GM04503 (cell line): ENCODE results near the gene LENG9.
"Not testable (repeated sequence)": the region's sequence is repeated elsewhere in the genome, so short reads cannot be mapped to it uniquely, and the experiment has no call there.

Source experiments
- DNase-seq: peaks from one replicate; pipeline ENCODE4 v3.0.0-alpha.2; 2012; ENCODE audit warnings: low read depth

Gene LENG9

DNA sequence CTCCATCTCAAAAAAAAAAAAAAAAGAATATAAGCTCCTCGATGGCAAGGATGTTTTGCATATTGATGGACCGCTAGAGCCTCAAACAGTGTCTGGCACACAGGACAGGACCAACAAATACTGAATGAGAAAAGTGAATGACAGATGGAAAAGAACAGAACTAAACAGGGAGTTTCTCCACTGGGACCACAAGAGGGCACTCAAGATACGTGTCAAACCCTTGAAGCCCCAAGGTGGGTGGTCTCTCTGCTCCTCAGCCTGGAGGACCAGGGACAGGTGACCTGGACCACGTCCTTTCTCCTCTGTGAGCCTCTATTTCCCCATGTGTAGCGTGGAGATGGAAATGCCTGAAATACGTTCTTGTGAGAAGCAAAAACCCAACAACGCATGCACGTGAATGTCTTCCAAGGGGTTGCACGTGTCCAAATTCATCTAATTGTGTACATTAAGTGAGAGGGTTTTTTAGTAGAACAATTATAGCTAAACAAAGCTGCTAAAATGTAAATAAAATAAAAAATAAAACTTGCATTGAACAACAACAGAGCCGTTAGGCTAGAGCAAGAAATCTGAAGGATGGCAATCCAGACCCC, 15.2 kb upstream of the LENG9 start:
- DNase-seq: no peak

DNA sequence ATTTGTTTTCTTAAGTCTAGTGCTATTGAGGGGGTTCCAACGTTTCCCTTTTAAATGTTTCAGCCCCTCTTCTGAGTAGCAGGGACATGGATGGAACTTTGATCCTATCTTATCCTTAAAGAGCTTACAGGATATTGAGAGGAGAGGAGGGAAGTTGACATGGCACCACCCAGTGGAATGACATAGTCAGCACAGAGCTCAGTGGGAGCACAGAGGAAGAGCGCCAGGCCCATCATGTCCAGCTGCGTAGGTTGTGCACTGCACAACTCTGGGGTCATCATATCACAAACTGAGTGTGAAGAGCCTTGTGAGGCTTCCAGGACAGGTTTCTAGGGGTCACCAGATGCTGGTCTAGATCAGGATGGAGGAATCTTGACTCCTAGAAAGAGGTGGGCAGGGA, 14.1 kb upstream of the LENG9 start:
- DNase-seq: no peak

DNA sequence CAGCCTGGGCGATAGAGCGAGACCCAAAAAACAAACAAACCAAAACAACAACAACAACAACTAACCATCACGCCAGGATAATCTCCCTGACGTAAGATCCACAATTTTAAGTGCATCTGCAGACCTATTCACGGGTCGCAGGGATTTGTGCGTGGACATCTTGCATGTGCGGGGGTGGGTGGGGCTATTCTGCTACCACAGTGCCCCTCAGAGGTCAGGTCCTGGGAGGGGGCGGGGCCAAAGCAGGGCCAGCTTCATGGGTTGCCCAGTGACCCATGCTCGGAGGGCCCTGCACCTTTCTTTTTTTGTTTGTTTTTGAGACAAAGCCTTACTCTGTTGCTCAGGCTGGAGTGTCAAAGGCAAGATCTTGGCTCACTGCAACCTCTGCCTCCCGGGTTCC, 12.1 kb upstream of the LENG9 start:
- DNase-seq: no peak

DNA sequence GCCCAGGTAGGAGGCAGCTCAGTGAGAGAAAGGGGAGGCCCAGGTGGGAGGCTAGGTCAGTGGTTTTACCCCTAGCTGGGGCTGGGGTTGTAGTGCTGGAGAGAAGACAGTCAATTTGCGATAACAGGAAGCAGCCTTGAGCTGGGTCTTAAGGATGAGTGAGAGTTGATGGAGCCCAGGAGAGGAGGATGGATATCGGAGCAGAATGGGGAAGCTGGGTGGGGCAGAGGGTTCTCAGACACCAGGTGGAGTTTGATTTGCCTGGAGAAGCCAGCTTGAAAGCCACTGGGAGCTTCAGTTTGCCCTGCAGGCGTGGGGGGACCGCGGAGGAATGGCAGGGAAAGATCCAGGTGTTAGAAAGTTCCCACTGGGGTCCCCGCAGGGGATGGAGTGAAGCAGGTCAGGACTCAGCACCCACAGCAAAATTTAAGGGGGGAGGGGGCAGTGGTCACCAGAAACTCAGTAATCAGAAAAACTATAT, 10.4 kb upstream of the LENG9 start:
- no peak for DNase-seq

DNA sequence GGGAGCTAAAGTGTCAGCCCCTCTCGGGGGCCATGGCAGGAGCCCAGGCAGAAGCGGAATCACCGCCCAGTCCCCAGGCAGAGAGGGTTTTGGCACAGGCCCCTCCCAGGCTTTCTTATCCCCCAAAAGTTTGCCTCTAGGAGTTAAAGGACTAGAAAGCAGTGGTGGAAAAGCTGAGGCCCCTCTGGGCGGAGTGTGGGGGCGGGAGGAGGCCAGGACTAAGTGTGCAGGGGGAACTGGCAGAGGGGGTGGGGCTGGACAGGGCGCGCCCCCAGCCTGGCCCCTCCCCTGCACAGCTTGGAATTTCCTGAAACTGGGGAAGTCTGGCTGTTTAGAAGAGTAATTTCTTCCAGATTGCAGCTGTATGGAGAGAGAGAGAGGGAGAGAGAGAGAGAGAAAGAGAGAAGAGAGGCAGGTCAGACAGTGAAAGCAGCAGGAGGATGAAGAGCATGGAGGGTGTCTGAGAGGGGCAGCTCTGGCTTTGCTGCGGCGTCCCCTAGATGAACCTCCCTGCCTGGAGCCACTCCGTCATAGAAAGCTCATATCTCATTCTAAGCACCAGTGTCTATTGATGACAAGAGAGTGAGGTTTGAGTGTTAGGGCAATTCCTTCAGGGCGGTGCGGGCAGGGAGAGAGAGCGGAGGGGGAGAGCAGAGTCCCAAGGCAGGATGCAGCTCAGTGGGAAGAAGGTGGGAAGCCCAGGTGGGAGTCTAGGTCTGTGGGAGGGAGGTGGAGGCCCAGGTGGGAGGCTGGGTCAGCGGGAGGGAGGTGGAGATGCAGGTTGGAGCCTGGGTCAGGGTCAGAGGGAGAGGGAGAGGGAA, 9.7 kb upstream of the LENG9 start, which contains the start of gene CDC42EP5:
Gene CDC42EP5, minus strand, starts transcription at position 226 of the 821 bp plus-strand sequence. CDS start 7,749 bp downstream, outside the sequence.
- peak; percentile 67 for DNase-seq

DNA sequence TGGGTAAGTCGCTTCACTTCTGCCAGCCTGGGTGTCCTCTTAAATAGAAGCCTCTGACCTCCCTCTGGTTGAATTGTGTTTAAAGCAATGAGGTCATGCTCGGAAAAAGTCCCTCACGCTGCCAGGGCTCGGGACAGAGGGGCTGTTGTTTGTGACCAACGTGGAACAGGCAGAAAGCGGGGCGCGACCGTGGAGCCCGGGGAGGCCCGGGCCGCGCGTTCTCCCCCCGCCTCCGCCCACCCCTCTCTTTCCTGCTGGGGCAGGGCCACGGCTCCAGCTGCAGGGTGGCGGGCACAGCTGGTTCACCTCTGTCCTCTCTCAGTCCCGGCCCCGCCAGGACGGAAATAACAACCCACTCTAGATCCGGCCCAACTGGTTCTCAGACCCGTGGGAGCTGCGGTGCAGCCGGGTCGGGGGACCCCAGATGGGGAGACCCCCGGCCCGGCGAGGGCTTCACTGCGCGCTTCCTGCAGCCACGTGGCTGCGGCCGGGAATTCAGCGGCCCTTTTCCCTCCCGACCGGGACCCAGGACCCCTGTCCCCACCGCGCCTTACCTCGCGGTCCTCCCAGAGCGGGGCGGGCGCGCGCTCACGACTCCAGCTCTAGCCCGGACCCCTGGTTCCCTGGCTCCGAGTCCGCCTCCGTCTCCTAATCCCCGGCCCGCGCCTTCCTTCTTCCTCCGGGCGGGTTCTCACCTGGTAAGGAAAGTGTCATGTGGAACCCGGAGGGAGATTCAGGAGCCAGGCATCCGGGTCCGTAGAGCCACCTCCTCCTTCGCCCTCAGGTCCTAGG, 7.6 kb upstream of the LENG9 start:
- no peak for DNase-seq

DNA sequence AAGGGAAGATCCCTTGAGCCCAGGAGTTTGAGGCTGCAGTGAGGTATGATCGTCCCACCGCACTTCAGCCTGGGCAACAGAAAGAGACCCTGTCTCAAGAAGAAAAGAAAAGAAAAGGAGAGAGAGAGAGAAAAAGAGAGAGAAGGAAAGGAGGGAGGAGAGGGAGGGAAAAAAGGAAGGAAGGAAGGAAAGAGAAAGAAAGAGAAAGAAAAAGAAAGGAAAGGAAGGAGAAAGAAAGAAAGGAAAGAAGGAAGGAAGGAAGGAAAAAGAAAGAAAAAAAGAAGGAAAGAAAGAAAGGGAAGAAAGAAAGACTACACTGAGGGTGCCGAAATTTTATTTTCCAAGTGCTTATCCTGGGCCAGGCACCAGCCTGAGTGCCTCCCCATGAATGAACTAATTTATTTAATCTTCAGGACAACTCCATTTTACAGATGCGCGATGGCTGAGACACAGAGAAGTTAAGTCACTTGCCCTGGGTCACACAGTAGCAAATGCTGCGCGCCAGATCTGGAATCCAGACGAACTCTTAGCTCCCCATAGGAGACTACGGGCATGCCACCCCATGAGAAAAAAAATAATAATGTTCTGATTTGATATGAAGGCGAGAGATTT, 6.8 kb upstream of the LENG9 start:
- DNase-seq: no peak

DNA sequence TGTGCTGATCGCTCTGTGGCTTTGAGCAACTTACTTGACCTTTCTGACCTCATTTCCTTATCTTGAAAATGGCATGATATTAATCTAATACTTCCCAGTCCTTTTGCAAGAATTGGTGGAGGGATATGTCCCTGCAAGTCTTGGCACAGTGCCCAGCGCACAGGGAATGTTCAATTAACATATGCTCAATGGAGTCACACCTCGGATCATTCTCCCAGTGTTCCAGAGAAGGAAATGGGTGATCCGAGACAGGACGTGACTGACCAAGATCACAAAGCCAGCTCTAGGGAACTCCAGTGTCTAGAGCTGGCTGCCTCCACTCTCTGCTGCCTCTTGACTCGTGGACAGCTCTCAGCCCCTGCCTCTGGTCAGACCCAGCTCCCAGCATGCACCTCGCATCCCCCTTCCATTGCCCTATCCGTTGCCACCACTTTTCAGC, 5.9 kb upstream of the LENG9 start:
- no peak for DNase-seq

DNA sequence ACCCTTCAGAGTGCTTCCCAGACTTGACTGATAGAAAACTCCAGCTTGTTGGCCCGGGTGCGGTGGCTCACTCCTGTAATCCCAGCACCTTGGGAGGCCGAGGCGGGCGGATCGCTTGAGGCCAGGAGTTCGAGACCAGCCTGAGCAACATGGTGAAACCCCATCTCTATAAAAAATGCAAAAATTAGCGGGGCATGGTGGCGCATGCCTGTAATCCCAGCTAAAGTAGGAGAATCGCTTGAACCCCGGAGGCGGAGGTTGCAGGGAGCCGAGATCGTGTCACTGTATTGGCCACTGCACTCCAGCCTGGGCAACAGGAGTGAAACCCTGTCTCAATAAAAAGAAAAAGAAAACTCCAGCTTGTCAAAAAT, 2.5 kb upstream of the LENG9 start:
- DNase-seq: not testable (repeated sequence)

DNA sequence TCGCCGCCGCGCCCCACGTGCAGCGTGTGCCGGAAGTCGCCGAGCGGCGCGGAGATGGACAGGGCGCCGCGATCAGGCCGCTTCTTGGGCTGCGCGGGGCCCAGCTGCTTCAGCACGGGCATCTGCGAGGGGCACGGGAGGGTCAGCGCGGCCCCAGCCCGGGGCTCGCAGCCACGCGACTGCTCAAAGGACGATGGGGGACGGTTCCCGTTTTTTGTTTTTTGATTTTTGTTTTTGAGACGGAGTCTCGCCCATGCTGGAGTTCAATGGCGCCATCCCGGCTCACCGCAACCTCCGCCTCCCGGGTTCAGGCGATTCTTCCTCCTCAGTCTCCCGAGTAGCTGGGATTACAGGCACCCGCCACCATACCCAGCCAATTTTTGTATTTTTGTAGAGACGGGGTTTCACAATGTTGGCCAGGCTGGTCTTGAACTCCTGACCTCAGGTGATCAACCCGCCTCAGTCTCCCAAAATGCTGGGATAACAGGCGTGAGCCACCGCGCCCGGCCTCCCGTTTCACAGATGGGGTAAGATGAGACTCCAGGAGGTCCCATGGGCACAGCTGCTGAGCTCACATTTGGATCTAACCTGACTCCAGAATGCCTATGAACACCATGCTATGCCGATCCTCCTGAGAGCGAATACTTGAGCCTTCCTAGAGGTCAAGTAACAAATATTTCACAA, 2.0 kb upstream of the LENG9 start:
- no peak for DNase-seq

DNA sequence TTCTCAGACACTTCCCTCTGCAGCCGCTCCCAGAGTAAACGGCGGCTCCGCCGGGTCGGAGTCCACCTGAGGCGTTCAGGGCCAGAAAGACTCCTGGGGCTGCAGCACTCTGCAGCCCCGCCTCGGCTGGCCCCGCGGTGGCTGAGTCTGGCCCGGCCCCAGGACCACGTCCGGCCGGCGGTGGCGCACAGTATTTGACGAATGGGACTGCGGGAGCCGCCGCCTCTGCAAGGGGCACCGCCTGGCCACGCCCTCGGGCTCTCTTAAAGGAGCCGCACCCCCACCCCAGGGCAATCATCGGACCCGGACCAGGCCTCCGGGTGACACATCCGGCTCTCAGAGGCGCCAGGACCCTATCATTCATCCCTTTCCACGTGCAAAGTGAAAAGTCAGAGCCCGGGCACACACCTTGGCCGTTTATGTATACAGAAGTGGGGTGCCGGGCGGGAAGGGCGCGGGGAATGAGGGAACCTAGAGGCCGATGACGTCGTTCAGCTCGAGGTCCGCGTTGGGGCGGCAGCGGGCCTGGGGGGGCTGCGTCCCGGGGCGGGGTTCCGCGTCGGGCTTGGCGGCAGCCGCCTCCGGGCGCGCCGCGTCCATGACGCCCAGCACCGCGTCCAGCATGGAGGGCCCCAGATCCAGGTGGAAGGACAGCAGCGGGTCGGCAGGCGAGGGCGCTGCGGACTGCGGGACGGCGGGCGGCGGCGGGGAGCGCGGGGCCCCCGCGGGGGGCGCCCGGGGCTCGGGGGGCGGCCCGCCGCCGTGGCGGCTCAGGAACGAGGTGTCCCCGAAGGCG, 1.2 kb upstream of the LENG9 start:
- no peak for DNase-seq

DNA sequence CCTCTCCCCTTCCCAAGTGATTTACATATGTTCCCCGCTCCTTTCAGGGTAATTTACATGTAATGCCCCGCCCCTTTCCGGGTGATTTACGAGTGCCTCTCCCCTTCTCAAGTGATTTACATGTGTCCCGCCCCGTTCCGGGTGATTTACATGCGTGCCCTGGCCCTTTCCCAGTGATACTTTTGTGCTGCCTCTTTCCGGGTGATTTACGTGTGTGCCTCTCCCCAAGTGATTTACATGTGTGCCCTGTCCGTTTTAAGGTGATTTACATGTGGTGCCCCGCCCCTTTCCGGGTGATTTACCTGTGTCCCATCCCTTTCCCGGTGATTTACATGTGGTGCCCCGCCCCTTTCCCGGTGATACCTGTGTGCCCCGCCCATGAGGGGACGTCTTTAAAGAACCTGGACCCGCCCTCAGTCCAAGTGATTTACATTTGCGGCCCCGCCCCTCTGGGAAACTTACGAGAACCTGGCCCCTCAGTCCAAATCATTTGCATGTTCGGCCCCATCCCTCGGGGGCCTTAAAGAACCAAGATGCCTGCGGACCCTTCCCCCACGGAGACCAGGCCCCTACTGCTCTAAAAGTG, 559 bp upstream of the LENG9 start:
- DNase-seq: no peak

DNA sequence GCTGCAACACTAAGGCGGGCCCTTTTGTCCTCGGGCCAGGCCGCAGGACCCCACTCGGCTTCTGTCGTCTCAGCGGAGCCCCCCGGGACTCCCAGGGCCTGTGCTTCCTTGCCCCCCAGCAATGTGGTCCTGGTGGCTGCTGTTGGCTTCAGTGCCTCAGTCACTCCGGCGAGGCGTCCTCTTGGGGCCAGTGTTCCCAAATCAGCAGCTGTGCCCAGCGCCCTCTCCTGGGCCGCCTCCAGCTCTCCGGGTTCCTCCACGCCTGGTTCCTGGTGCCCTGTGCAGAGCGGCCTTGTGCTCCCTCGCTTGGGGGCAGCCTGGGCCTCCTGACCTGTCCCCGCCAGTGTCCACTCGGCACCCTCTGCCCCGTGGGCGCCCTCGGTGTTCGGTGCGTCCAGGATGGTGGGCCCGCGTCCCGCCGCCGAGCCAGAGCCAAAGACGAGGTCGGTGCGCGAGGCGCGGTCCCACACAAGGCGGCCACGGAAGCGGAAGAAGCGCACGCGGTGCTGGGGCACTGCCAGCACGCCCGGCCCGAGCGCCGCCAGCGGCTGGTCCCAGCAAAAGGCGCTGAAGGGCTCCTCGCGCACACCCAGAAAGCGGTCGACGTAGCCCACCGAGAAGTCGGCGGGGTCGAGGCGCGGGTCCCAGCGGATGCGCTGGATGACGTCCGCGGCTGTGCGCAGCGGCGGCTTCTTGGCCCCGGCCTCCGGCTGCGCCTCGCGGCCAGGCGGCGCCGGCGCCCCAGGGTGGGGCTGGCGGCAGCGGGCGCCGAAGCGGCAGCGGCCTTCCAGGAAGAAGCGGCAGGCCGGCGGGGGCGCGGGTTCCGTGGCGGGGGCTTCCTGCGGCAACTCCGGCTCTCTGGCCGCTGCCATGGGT, 685 bp downstream of the LENG9 start:
- no peak for DNase-seq

DNA sequence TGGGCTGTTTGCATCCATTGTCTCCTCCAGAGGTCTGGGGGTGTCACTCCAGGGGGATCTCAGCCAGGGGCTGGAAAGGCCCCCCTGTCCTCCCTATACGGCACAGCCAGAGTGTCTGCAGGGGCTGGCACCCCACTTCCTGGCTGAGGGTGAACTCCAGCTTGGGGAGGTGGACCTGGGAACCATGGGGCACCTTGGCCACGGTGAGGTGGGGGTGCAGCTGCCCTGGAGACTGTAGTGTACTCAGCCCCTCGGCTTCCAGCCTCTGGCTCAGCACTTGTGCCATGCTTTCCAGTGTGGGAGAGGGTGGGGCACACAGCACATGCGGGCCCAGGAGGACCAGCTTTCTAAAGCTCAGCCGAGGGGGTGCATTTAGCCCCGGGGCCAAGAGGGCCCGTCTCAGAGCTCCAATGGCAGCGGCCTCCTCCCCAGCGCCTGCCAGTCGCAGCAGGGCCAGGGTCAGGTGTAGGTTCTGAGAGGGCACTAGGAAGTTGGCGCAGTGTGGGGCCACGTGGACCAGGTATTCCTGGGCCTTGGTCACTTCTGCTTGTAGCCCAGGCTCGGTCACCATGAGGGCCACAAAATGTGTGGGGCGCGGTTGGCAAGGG, 1.4 kb downstream of the LENG9 start:
- DNase-seq: no peak

DNA sequence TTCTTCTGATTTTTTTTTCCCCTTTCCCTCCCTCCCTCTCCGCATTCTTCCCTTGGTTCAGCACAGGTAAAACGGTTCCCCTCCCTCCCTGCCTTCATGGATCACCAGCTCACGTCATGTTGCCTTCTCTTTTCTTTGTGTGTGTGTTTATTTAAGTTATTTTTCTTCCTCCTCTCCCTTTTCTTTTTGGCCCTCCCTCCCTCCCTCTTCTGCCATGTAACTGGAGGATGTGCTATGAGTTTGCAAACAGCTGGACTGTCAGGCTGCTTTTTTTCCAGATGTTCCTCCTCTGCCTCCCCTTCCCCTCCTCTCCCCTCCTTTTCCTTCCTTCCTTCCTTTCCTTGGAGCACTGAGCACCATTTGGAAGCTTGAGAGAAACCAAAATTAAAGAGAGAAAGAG, 2.0 kb downstream of the LENG9 start:
- no peak for DNase-seq

DNA sequence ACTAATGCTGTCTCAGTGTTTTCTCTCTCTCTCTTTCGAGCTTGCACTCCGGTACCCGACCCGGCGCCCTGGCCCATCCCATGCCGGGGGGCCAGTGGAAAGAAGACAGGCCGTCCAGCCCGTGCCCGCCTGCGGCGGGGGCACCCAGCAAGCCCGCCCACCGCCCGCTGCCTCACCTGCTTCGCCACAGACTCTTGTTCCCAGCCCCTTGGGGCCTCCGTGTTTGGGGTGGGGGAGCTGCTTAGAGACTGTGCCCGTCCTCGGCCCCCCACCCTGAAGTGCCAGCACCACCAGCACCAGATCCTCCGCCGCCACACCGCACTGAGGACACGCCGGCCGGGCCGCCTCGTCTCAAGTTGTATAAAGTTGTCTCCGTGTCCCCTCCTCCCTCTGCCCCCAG, 2.4 kb downstream of the LENG9 start:
- DNase-seq: no peak

DNA sequence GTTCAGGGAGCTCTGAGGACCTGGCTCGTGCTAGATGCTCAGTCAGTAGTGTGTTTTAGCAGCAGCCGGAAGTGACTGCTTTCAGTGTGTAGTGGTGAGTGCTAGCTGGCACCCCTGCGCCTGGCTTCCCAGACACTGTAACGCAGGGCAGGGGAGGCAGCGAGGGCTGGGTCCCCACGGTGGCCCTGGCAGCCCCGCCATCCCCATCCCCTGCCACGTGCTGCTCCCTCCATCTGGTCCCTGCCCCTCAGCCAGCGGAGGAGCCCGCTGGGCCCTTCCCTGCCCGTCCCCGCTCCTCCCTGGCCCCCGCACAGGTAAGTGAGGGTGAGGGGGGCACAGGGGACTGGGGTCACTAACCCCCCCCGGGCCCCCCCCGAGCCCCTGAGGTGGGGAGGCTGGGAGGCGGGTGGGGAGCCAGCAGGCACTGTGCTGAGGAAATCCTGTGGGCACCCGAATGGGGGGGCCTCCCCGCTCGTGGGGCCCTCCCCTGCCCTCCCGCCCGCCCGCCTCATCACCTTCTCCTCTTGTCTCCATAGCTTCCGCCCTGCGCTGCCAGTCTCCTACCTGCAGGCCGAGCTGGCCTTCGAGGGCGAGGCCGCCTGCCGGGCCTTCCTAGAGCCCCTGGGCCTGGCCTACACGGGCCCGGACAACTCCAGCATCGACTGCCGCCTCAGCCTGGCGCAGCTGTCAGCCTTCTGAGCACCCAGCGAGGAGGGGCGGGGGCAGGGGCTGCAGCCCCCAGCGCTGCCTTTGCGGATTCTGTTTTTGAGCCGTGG, 3.2 kb downstream of the LENG9 start:
- no peak for DNase-seq
